Muscle of leg (tissue), 11 donors: ENCODE data around the gene DGKI. TPM values are rescaled to one million over a fixed set of nuclear protein-coding genes. Genes with fewer than 3 reads are reported as not detected.

Experiments used
- DNase-seq: peaks from one replicate; pipeline ENCODE4 v3.0.0; 2013
- H3K27ac ChIP-seq: one replicate; pipeline ENCODE4 v1.5.1; 2013; ENCODE audit warnings: mild to moderate bottlenecking, low read length, control low read depth
- H3K27me3 ChIP-seq: one replicate; pipeline ENCODE4 v1.6.1; 2013; ENCODE audit warnings: low read length; ENCODE audit not compliant: control insufficient read depth, insufficient read depth
- H3K36me3 ChIP-seq: one replicate; pipeline ENCODE4 v1.6.1; 2013; ENCODE audit warnings: low read length; ENCODE audit not compliant: control insufficient read depth, insufficient read depth
- H3K4me1 ChIP-seq: one replicate; pipeline ENCODE4 v1.6.1; 2013; ENCODE audit warnings: low read length; ENCODE audit not compliant: control insufficient read depth, insufficient read depth
- H3K4me3 ChIP-seq: one replicate; pipeline ENCODE4 v1.5.1; 2013; ENCODE audit warnings: low read length, control low read depth
- H3K9me3 ChIP-seq: replicated peaks from 2 replicates; pipeline ENCODE4 v1.6.1; 2013; ENCODE audit warnings: low read depth, low read length; ENCODE audit not compliant: control insufficient read depth
- WGBS: methylation state at CpG from one replicate; pipeline ENCODE4 v1.1.5; 2013; ENCODE audit warnings: missing lambda C conversion rate; ENCODE audit not compliant: insufficient coverage; 5-methylcytosine and 5-hydroxymethylcytosine counted together
- polyA plus RNA-seq, 8 donors: library from polyadenylated mRNA; unstranded; fragments of 120-200 nt; gene quantifications; one replicate each; pipeline versions ENCODE4 v1.2.1 to v1.2.3, GENCODE V29; 2013; ENCODE audit warnings: inconsistent platforms in 1 of 8, low replicate concordance in 1 of 8; ENCODE audit not compliant: insufficient read length in 8 of 8, insufficient read depth in 1 of 8
- total RNA-seq: library from RNA; stranded (reverse); fragments of 120-200 nt; gene quantifications from one replicate; pipeline ENCODE4 v1.2.4, GENCODE V29; 2013

DGKI gene
- total and polyA plus RNA-seq, 9 donors, result 0.52 to 1.4 (median 0.70) TPM

DNA sequence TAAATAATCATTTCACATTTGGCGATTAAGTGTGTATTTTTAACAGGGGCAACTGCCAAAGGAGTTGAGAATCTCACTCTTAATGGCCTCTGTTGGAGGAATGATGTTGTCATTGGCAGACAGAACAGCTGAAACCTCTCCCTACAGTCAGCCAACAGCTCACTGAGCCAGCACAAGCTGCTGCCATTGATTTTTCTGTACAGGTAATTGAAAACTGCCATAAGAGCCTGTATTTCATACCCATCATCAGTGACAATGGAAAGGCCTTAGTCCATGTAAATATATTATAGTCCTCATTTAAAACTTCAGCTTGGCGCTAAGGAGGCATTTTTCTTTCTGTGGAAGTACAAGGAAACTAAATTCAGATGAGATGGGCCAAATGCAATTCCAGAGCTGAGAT is 475.2 kb downstream of the DGKI start:
- no peaks in the 10 kb centered on the region for H3K9me3 ChIP-seq
- DNase-seq, result peak; percentile 87
- H3K36me3 ChIP-seq, result no peaks in the 10 kb centered on the region
- H3K27me3 ChIP-seq, result no peaks in the 10 kb centered on the region
- no peak overlapping the region for H3K27ac ChIP-seq
- WGBS, result no CpG with 5 or more reads among the region's 2 CpGs
- H3K4me1 ChIP-seq, result no peaks in the 10 kb centered on the region
- H3K4me3 ChIP-seq, result no peak overlapping the region

DNA sequence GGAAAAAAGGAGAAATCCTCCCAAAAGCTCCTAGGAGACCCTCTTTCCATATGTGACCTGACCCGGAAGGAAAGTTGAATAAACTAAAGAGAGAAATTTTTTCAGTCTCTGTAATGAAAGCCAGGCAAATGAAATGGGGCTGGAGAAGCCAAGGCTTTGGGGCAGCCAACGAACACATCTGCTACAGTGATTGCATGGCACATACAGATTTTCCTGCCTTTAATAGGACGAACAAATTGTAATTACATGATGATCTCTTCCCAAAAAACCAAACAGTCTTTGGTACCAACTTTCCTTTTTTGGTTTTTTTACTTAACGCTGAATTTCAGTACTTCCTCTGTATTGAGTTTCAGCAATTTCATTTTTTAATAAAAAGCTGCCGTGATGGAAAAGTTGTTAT is 479.8 kb downstream of the DGKI start:
- WGBS, result 50% methylated on average over 1 of the region's 5 CpGs
- peak; percentile 80 for DNase-seq

DNA sequence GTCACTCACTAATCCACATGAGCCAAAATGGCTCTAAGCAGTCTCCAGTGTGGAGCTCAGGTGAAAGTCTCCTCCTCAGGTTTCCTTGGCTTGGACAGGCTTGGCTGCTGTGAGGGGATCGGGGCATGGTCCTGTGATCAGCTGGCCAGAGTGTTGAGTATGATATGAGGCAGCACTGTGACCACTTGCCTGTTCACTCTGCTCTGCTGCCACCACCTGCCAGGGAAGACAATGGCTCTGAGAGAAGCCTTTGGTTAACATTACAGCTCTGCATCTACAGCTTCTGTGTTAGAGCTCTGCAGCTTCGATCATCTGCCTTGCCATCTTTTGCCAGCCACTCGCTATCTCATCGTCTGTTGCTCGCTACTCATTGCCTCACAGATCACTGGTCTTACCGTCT is 483.1 kb downstream of the DGKI start:
- H3K27ac ChIP-seq, result no peak overlapping the region
- H3K36me3 ChIP-seq, result no peaks in the 10 kb centered on the region
- peaks cover 31% of the 10 kb centered on the region for H3K9me3 ChIP-seq
- WGBS, result 90% methylated on average over 6 of the region's 6 CpGs
- no peaks in the 10 kb centered on the region for H3K4me1 ChIP-seq
- no peaks in the 10 kb centered on the region for H3K27me3 ChIP-seq
- H3K4me3 ChIP-seq, result no peak overlapping the region
- DNase-seq, result no peak

More for the DNA sequence above, 479.8 kb downstream of the DGKI start:
- Histone ChIP-seq H3K27ac (no peak overlapping the region), H3K9me3 (peaks cover 9% of the 10 kb centered on the region), H3K36me3 (no peaks in the 10 kb centered on the region), H3K4me1 (no peaks in the 10 kb centered on the region), H3K27me3 (no peaks in the 10 kb centered on the region), H3K4me3 (no peak overlapping the region)

DNA sequence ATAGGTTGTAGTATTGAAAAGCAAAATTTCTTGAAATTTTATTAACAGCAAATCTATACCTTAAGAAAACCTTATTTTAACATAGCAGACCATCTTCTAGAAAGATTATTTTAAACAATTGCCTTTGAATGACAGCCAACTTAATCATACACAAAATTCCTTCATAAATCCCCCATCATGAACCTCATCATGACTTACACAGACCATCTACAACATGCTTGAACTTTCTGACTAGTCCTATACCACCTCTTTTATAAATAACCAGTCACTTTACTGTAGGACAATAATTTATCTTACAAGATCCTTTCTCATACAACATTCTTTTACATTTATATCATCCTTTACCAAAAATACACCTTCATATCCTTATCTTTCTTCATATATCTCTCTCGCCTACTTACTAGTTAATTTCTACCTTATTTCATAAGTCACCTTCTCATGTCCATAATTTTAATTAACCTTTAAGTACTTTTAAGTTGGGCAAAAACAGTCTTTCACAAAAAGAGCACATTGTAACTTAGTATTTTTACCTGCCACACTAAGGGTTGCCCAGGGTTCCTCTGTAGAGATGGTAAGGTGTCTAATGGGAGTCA is 486.6 kb downstream of the DGKI start:
- Histone ChIP-seq H3K27ac (no peak overlapping the region), H3K4me3 (no peak overlapping the region), H3K4me1 (no peaks in the 10 kb centered on the region), H3K27me3 (no peaks in the 10 kb centered on the region), H3K36me3 (no peaks in the 10 kb centered on the region), H3K9me3 (peaks cover 31% of the 10 kb centered on the region)
- no peak for DNase-seq
- no CpG with 5 or more reads among the region's 1 CpG for WGBS

DNA sequence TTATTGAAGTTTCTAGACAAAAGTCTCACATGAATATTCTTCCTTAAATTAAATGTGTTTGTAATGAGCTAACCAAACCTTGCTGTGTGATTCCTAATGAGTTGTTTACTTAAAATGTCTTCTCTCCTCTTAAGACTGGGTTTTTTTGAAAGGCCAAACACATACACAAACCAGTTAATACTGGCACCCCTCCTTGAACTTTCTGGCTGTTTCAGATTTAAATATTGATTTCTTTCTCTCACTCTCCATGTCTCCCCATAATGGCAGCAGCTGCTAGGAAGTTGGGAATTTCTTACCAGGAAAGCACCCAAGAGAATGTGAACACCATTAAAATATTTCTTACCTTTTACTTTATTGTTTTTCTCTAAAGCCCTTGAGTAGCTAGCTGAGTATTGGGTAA is 491.8 kb downstream of the DGKI start:
- H3K27me3 ChIP-seq, result no peaks in the 10 kb centered on the region
- peaks cover 9% of the 10 kb centered on the region for H3K9me3 ChIP-seq
- H3K27ac ChIP-seq, result no peak overlapping the region
- H3K36me3 ChIP-seq, result no peaks in the 10 kb centered on the region
- H3K4me1 ChIP-seq, result peaks cover 5% of the 10 kb centered on the region
- DNase-seq, result no peak
- H3K4me3 ChIP-seq, result no peak overlapping the region

DNA sequence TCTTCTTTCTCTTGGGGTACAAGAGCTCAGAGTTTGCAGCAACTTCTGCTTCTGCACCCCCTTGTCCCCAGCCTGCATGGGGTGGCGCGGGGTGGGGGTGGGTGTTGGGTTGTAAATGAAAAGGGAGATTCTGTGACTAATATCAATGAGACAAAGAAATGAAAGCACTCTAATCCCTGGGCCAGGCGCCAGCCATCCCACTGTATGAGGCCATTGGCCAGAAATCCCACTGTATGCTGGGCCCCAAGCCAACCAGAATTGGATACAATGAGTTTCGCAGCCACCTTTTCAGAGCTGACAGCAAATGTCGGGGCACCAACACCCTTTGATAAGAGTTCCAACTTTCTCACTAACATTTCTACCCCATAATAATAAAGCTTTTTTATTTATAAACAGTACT is 492.4 kb downstream of the DGKI start:
- DNase-seq, result peak; percentile 80
- WGBS, result 14% methylated on average over 1 of the region's 5 CpGs

DNA sequence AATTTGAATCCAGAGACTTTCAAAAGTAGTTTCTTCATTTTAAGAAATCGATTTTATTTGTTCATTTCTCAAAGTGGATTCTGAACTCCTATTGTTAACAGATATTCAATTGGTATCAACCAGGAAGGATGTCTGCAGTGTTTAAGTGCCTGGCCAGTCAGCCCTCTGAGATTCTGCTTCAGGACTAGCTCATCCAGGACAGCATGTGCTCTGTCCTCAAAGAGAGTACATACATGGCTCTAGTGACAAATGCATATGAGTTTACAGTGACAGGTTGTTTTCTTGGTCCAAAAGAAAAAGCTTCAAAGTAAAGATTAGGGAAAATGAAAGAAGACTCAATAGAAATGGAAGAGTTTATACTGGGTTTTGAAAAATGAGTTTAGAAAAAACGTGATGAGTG is 494.8 kb downstream of the DGKI start:
- Histone ChIP-seq H3K27me3 (no peaks in the 10 kb centered on the region), H3K9me3 (no peaks in the 10 kb centered on the region), H3K27ac (no peak overlapping the region), H3K4me1 (peaks cover 5% of the 10 kb centered on the region), H3K36me3 (no peaks in the 10 kb centered on the region), H3K4me3 (no peak overlapping the region)
- WGBS, result 64% methylated on average over 1 of the region's 2 CpGs
- no peak for DNase-seq

More for the DNA sequence above, 492.4 kb downstream of the DGKI start:
- Histone ChIP-seq H3K4me1 (peaks cover 5% of the 10 kb centered on the region), H3K27ac (no peak overlapping the region), H3K9me3 (peaks cover 6% of the 10 kb centered on the region), H3K4me3 (no peak overlapping the region), H3K36me3 (no peaks in the 10 kb centered on the region), H3K27me3 (no peaks in the 10 kb centered on the region)

DNA sequence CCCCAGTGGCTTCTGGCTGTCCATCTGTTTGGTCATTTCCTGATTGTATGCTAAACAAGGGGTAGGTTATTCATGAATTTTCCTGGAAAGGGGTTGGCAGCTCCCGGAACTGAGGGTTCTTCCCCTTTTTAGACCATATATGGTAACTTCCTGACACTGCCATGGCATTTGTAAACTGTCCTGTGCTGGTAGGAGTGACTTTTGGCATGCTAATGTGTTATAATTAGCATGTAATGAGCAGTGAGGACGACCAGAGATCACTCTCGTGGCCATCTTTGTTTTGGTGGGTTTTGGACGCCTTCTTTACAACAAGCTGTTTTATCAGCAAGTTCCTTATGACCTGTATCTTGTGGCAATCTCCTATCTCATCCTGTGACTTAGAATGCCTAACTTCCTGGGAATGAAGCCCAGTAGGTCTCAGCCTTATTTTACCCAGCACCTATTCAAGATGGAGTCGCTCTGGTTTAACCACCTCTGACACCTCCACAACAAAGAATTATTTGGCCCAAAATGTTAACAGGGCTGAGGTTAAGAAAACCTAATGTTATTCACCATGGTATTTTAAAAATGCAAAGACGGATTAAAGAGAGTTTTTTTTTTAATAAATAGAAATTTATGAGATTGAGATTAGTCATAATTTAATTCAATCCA is 500.9 kb downstream of the DGKI start:
- no peak overlapping the region for H3K27ac ChIP-seq
- no CpG with 5 or more reads among the region's 6 CpGs for WGBS
- H3K36me3 ChIP-seq, result no peaks in the 10 kb centered on the region
- DNase-seq, result no peak
- no peak overlapping the region for H3K4me3 ChIP-seq
- peaks cover 10% of the 10 kb centered on the region for H3K4me1 ChIP-seq
- peaks cover 5% of the 10 kb centered on the region for H3K27me3 ChIP-seq
- no peaks in the 10 kb centered on the region for H3K9me3 ChIP-seq

DNA sequence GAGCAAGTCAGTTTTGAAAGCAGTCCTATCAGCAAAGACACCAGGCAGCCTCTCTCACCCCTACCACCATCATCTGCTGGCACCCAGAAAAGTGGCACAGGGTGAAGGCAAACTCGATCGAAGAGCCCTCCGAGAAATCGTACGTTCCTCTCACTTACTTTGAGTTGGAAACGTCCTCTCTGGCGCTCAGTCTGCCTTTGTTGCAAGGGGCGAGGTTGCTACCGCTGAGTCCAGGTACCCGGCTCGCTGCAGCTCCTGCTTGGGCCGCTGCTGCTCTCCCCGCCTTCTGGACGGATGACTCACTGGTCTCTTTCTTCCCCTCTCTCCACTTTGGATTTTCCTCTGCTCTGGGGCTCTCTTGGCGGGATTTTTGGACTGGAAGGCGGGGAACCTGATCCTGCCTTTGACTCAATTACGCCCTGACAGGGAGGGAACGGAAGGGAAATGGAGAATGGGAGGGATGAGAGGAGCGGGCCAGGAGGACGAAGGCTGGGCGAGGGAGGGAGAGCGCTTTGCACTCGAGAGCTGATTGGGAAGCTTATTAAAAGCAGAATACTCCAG is 503.4 kb downstream of the DGKI start, which contains the start of gene PTN:
Gene PTN (minus strand): TSS at position 453 of the 561 bp plus-strand sequence. CDS start 88,760 bp downstream, outside the sequence.
- under 1% methylated on average over 16 of the region's 23 CpGs for WGBS
- Histone ChIP-seq H3K36me3 (no peaks in the 10 kb centered on the region), H3K27ac (peak within 1 kb of the TSS; percentile 76), H3K9me3 (peaks cover 3% of the 10 kb centered on the region), H3K4me3 (peak within 1 kb of the TSS; percentile 67), H3K4me1 (peaks cover 10% of the 10 kb centered on the region), H3K27me3 (peaks cover 5% of the 10 kb centered on the region)
- DNase-seq, result peak; percentile 96

DNA sequence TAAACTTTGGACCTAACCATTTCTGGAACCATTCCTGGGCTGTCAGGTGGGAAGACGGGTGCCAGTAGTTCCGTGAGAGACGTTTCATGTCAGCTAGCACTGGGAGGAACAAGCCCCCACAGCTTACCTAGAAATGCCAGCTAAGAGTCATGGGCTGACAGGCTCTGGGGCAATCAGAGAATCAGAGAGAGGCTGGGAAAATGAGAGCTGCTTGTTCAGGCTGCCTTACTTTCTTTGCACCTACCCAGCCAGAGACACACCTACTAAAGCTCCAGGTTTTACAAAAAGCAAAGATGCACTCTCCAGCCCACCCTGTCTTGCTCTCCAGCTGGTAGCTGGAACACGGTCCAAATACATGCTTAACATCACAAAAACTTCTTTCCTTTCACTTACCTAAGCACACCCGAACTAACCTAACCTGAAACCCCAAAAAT is 503.9 kb downstream of the DGKI start:
- Histone ChIP-seq H3K4me1 (peaks cover 10% of the 10 kb centered on the region), H3K4me3 (peak overlapping the region; percentile 67), H3K36me3 (no peaks in the 10 kb centered on the region), H3K27me3 (peaks cover 5% of the 10 kb centered on the region), H3K9me3 (peaks cover 3% of the 10 kb centered on the region), H3K27ac (peak overlapping the region; percentile 76)
- WGBS, result 17% methylated on average over 2 of the region's 5 CpGs
- DNase-seq, result peak; percentile 39
